Esophagus mucosa (tissue), 1 donor: ENCODE data around the gene CLASP2. TPM values are rescaled to one million over a fixed set of nuclear protein-coding genes. Genes with fewer than 3 reads are reported as not detected.
"Not testable (repeated sequence)": the region's sequence is repeated elsewhere in the genome, so short reads cannot be mapped to it uniquely, and the experiment has no call there.

Experiments used
- ATAC-seq: fragments of 200-7000 bp; cut with Tn5 transposase; one replicate; pipeline ENCODE4 v1.9.1; 2020
- total RNA-seq: library from RNA; stranded (reverse); gene quantifications from one replicate; pipeline ENCODE4 v1.2.4, GENCODE V29; 2023
- donor health status: DM: yes; HTN: yes; CAD: no.

CLASP2 gene
- total RNA-seq: 30.2 TPM

GRCh38 chr3:33717866-33718594 lies at the start of gene CLASP2:
CLASP2 (minus strand) TSS chr3:33718254; CDS start chr3:33718002, 252 bp downstream.
- ATAC-seq: peak; percentile 94

GRCh38 chr3:33758864-33759263 lies 40.8 kb upstream of the CLASP2 start:
- peak; percentile 36 for ATAC-seq

- ATAC-seq: peak; percentile 71
These were observed 40.2 kb upstream of the CLASP2 start for GRCh38 chr3:33758281-33758680.

- ATAC-seq: not testable (repeated sequence)
These were observed 36.3 kb upstream of the CLASP2 start for GRCh38 chr3:33754391-33754790.

- ATAC-seq: no peak
These were observed 33.3 kb upstream of the CLASP2 start for GRCh38 chr3:33751336-33751735.

- ATAC-seq: no peak
These were observed 32.1 kb upstream of the CLASP2 start for GRCh38 chr3:33750211-33750548.

- ATAC-seq: no peak
These were observed 31.6 kb upstream of the CLASP2 start for GRCh38 chr3:33749546-33750210.

- no peak for ATAC-seq
These were observed 28.5 kb upstream of the CLASP2 start for GRCh38 chr3:33746416-33747116.

- ATAC-seq: no peak
These were observed 19.1 kb upstream of the CLASP2 start for GRCh38 chr3:33737146-33737545.

GRCh38 chr3:33732394-33732793 lies 14.3 kb upstream of the CLASP2 start:
- ATAC-seq: no peak

- no peak for ATAC-seq
These were observed 11.9 kb upstream of the CLASP2 start for GRCh38 chr3:33729993-33730392.

- ATAC-seq: no peak
These were observed 6.2 kb upstream of the CLASP2 start for GRCh38 chr3:33724256-33724655.

- no peak for ATAC-seq
These were observed 4.7 kb upstream of the CLASP2 start for GRCh38 chr3:33722626-33723370.

- no peak for ATAC-seq
These were observed 4.1 kb upstream of the CLASP2 start for GRCh38 chr3:33722191-33722590.

- no peak for ATAC-seq
These were observed 497 bp upstream of the CLASP2 start for GRCh38 chr3:33718595-33718907.

GRCh38 chr3:33717616-33717865 lies 513 bp downstream of the CLASP2 start:
- peak; percentile 89 for ATAC-seq

GRCh38 chr3:33716227-33716626 lies 1.8 kb downstream of the CLASP2 start:
- no peak for ATAC-seq

- ATAC-seq: no peak
These were observed 7.0 kb downstream of the CLASP2 start for GRCh38 chr3:33711100-33711499.

GRCh38 chr3:33706056-33706455 lies 12.0 kb downstream of the CLASP2 start:
- no peak for ATAC-seq

- ATAC-seq: no peak
These were observed 13.2 kb downstream of the CLASP2 start for GRCh38 chr3:33704891-33705290.

GRCh38 chr3:33699275-33699674 lies 18.8 kb downstream of the CLASP2 start:
- no peak for ATAC-seq

- no peak for ATAC-seq
These were observed 23.1 kb downstream of the CLASP2 start for GRCh38 chr3:33694944-33695343.

- ATAC-seq: no peak
These were observed 27.7 kb downstream of the CLASP2 start for GRCh38 chr3:33690341-33690740.
